Inflammatory macrophage treated with lipopolysaccharide for 1 hour (primary cell): ENCODE measurements around the gene PTH1R.
A peak's percentile ranks its signal among the peaks of the same experiment; 100 is the strongest.

Source experiments
- DNase-seq, 2 donors: peaks; one replicate each; pipeline ENCODE4 v3.0.0-alpha.2; 2020 to 2022

PTH1R gene

GRCh38 chr3:46884427-46884826 is 6.9 kb downstream of the PTH1R start:
- DNase-seq, result no peak

DNA sequence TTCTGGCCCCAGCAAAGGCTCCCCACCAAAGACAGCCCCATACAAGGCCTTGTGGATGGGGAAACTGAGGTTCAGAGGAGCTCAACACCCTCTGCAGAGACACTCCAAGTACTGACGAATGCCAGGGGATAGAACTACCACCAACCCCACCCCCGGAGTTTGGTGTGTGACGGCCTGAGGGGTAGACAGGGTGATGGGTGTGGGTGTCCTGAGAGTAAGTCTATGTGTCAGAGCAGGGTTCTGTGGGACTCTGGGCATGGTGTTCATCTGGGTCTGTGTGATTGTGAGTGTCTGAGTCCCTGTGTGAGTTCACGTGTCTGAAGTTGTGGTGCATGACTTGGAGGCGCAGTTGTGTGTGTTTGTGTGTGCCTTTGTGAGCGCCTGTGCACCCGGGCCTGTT is 7.4 kb downstream of the PTH1R start:
- DNase-seq, result no peak

GRCh38 chr3:46885612-46886011 is 8.1 kb downstream of the PTH1R start:
- DNase-seq, result no peak

DNA sequence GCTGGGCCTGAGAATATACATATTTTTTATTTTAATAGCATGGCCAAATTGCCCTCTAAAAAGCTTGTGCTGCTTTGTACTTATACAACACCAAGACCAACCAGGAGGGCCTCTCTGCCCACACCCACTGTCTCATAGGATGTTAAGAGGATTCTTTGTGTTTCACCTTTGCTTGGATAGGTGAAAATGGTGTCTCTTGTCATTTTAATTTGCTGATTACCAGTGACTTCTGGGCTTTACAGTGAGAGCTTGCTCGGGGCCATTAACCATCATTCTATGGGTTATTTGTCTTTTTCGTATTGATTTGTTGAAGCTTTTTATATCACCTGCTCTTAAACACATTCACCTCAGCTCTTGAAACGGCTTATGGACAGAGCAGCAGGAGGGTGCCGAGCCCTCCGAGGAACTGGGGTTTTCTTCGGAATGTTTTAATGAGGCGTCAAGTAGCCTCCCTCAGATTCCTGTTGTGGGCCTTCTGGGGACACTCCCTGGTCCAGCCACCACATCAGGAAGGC is 10.5 kb downstream of the PTH1R start:
- DNase-seq, result no peak

DNA sequence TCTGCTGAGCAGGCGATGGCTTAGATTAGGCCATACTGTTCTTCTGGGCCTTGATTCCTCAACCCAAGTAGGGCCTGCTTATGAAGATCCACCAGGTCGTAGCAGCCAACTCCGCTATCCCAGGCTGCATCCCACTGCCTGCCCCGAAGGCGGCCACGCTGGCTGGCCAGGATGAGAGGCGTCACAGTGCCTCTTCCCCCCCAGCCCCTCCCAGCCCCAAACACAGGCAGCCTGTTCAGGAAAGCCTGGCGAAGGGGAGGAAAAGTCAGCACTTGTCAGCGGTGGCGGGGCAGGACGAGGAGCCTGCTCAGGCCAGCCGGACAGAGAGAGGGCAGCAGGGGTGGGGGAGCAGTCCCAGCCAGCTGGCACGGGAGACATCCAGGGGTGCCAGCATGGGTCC is 11.2 kb downstream of the PTH1R start:
- no peak for DNase-seq

- no peak for DNase-seq
Measured at GRCh38 chr3:46889381-46890110, 12.0 kb downstream of the PTH1R start.

DNA sequence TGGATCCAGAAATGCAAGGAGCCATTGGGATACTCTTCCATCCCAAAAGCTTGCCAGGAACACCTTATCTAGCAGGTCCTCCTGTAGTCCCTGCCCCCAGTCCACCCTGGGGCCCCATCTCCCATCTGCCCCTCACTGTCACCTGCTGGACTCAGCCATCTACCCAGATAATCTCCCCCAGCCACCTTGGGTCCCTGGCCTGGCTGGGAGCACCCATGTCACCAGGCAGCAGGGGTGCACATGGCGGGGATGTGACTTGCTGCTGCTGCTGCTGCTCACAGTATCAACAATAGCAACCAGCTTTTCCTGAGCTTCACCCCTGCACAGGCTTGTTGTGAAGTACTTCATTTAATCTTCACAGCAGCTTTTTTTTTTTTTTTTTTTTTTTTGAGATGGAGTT is 12.6 kb downstream of the PTH1R start:
- DNase-seq, result no peak

DNA sequence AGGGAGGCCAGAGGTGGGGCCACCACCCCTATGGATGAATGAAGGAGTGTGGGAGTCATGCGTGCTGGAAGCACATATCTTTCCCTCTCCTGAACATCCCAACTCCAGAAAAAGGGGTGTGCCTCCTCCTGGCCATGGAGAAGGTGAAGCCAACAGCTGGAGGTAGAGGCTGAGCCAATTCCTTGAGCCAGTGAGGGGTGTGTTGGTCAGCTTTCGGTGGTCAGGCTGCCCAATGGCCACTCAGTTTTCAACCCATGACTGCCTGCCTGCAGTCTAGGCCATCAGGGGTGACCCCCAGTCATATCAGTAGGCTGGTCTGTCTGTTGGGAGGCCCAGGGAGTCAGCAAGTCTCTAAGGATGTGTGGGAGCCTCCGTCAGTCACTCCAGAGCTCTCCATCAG is 13.6 kb downstream of the PTH1R start:
- DNase-seq, result no peak

- DNase-seq, result peak; percentile 49 to 67
Measured at GRCh38 chr3:46892285-46893145, 15.0 kb downstream of the PTH1R start.

GRCh38 chr3:46893146-46893748 is 15.7 kb downstream of the PTH1R start:
- no peak for DNase-seq

GRCh38 chr3:46893763-46894162 is 16.2 kb downstream of the PTH1R start:
- peak in 1 of 2 donors; percentile 27 for DNase-seq

- no peak for DNase-seq
Measured at GRCh38 chr3:46894256-46894655, 16.7 kb downstream of the PTH1R start.

DNA sequence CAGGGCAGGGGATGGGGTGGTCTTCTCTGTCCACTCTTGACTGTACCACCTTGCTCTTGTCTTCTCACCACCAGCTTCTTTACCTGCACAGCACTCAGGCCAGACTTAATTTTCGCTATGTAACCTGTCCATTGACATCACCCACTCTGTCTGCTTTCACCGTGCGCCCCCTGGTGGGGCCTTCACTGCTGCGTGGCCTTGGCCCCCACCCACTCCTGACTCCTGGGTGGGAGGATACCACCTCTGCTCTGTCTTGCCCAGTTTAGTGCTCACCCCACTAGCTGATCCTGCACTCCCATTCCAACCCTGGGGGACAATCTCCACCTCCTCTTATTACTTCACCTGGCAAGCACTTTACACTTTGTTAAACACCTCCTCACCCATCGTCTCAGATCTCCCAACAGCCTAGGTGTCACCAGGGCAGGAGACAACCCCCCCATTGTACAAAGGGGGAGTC is 17.7 kb downstream of the PTH1R start:
- DNase-seq, result peak; percentile 18 to 77

GRCh38 chr3:46895761-46896160 is 18.2 kb downstream of the PTH1R start:
- no peak for DNase-seq

DNA sequence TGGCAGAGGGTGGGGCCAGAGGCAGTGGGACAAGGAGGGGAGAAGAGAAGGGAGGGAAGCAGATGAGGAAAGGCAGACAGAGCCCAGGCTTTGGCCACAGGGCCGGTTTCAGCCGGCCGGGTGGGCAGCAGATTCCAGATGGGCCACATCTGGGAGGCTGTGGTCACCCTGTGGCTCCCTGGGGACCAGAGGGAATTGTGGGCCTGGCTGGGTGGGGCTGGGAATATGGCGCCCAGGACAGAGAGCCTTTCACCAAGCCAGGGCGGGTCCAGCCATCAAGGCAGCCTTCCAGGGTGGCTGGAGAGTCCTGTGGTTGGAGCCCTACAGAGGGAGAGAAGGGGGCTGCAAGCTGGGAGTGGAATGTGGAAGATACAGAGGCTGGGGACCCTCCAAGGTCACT is 18.9 kb downstream of the PTH1R start:
- no peak for DNase-seq

- DNase-seq, result no peak
Measured at GRCh38 chr3:46897031-46897430, 19.5 kb downstream of the PTH1R start.

- DNase-seq, result no peak
Measured at GRCh38 chr3:46897829-46898320, 20.4 kb downstream of the PTH1R start.

GRCh38 chr3:46898321-46899150 is 21.0 kb downstream of the PTH1R start:
- DNase-seq, result no peak

DNA sequence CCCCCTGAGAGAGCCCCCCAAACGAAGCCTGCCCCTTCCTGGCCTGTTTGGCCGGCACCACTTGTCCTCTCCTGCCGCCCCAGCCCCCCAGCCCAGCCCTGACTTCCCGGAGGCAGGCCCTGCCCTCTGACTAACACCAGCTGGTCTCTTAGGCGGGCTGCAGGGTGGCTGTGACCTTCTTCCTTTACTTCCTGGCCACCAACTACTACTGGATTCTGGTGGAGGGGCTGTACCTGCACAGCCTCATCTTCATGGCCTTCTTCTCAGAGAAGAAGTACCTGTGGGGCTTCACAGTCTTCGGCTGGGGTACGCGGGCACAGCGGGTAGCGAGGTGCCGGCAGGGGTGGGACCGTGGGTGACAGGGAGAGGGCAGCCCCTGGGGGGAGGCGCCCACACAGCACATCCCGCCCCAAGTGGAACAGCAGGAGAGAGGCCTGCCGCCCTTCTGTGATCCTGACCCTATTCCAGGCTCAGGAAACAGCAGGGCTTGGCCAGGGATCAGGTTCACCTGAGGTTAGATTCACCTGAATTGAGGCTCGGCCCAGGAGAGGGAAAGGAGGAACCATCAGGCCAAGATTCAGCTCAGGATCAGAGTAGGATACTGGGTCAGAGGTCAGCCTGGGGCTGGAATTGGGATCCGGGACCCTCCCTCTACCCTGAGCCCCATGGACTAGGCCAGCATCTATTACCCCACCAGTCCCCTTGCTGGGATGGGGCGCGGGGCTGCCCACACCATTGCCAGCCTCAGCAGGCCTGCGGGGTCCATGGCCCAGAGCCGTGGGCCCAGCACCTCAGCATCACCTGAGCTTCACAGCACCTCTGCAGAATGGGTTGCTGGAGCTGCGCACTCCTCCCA is 21.9 kb downstream of the PTH1R start:
- no peak for DNase-seq

GRCh38 chr3:46900007-46900292 is 22.4 kb downstream of the PTH1R start:
- no peak for DNase-seq

DNA sequence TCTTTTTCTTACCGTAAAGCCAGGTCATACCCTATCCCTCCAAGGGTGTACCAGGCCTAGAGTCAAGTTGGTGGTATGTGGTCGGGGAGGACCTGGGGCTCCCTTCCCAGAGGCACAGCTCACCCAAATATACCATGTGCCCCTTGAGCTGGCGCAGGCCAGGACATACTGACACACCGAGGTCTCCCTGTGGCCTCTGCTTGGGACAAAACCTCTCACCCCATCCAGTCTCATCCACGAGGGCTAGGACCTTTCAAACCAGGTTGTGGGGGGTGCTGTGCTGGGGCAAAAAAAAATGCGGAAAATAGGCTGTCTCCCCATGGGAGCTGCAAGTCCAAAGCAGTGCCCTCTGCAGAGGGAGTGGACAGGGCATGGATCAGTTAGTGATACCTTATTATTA is 22.8 kb downstream of the PTH1R start:
- no peak for DNase-seq

DNA sequence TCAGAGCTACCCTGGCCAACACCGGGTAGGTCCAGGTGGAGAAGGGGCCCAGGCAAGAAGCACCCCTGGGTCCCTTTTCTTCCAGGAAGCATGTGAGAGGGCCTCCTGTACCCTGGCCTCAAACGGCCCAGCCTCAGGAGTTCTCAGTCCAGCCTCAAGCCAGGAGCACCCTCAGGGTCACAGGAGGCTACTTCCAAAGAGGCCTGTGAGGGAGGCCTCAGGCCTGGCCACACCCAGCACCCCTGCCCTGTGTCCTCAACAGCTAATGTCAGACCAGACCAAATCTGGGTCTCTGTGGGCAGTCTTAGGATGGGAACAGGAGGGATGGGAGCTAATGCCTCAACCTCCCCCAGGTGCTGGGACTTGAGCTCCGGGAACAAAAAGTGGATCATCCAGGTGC is 23.5 kb downstream of the PTH1R start:
- no peak for DNase-seq
